ENCODE measurements around the gene LDLRAD2. TPM values are rescaled to one million over a fixed set of nuclear protein-coding genes. Genes with fewer than 3 reads are reported as not detected.

The LDLRAD2 gene
- total and polyA plus RNA-seq, 2 of the 8 experiments (the other 6 are each of a cell fraction or from before 2014, with no cell fraction given) = 0.48 to 0.74 TPM

- no peaks in the 10 kb centered on the region; a peak in 1 of 7 replicates for H3K27me3 ChIP-seq (replicated peaks in 1 of 4; ENCODE audit: control insufficient read depth in 3 of 4, extremely low read depth in 1 of 4, insufficient read depth in 3 of 4, low read length in 3 of 4)
- H3K14ac ChIP-seq (ENCODE audit: insufficient read length) = no peak overlapping the region
- H3K4me2 ChIP-seq (ENCODE audit: insufficient read depth in 1 of 2, low read depth in 2 of 2, low read length in 2 of 2) = no peak overlapping the region
- no peak overlapping the region for H4K8ac ChIP-seq (ENCODE audit: extremely low read depth, insufficient read depth, low read length)
- no peak overlapping the region for H2BK12ac ChIP-seq (ENCODE audit: low read depth, low read length)
- H3K4me3 ChIP-seq (ENCODE audit: extremely low read depth in 1 of 4, insufficient read depth in 2 of 4, low read depth in 3 of 4, low read length in 4 of 4) = no peak overlapping the region
- H3K18ac ChIP-seq (ENCODE audit: extremely low read depth, low read length) = no peak overlapping the region
- DNase-seq (ENCODE audit: low read depth in 1 of 2, low spot score in 2 of 2) (no peak), FAIRE-seq (no peak)
- peaks cover 0 to 6% (median 0%) of the 10 kb centered on the region in 4 experiments; a peak in 4 of 7 replicates for H3K4me1 ChIP-seq (replicated peaks in 1 of 4; ENCODE audit: control insufficient read depth in 3 of 4, insufficient read depth in 4 of 4, low read length in 3 of 4)
- no peak overlapping the region for H3K9ac ChIP-seq (replicated peaks in 1 of 4; ENCODE audit: extremely low read depth in 1 of 4, low read depth in 3 of 4, low read length in 3 of 4)
- H3K56ac ChIP-seq (replicated peaks; ENCODE audit: insufficient read length, low read depth, low read length) = no peak overlapping the region
- H2BK15ac ChIP-seq (ENCODE audit: low read length) = no peak overlapping the region
- H3K36me3 ChIP-seq (ENCODE audit: control insufficient read depth in 2 of 4, insufficient read depth in 4 of 4, low read length in 3 of 4) = peaks cover 0 to 17% (median 5%) of the 10 kb centered on the region in 4 experiments; a peak in 4 of 8 replicates
- no peak overlapping the region for H4K91ac ChIP-seq (replicated peaks; ENCODE audit: insufficient read length, low read length)
- H3K23ac ChIP-seq (ENCODE audit: insufficient read length) = no peak overlapping the region
- no peak overlapping the region for H2AK5ac ChIP-seq (ENCODE audit: low read depth, low read length)
- peaks cover 0 to 2% of the 10 kb centered on the region in 2 experiments for H4K20me1 ChIP-seq (replicated peaks in 1 of 2; ENCODE audit: control insufficient read depth in 1 of 2, insufficient read depth in 2 of 2, low read length in 2 of 2)
- CTCF ChIA-PET (ENCODE audit: partially characterized antibody) = interaction anchor here (0.9 to 1.6 kb wide), 2 partner anchors 129 to 142 kb away, joined by 3 to 6 read pairs; no protein-coding TSS in a partner anchor
- no peak overlapping the region for H2AFZ ChIP-seq (ENCODE audit: low read length)
- no peak overlapping the region for H2BK5ac ChIP-seq (ENCODE audit: low read depth, low read length)
- no peak overlapping the region for H2BK20ac ChIP-seq (ENCODE audit: low read length)
- no peak overlapping the region for H2BK120ac ChIP-seq (replicated peaks; ENCODE audit: low read depth, low read length)
- no peak overlapping the region for H3K27ac ChIP-seq (ENCODE audit: low read depth, low read length)
- H3K79me1 ChIP-seq (ENCODE audit: low read depth, low read length) = no peaks in the 10 kb centered on the region
- H3K4ac ChIP-seq (replicated peaks; ENCODE audit: insufficient read length, low read depth, low read length) = no peak overlapping the region
- no peaks in the 10 kb centered on the region for H3K23me2 ChIP-seq (ENCODE audit: low read depth, low read length)
- POLR2A ChIA-PET (ENCODE audit: partially characterized antibody) = interaction anchor here (1.5 to 1.6 kb wide), 2 partner anchors 39 kb away, joined by 4 to 5 read pairs; partner anchors contain the start of gene USP48
- no peaks in the 10 kb centered on the region for H3K9me3 ChIP-seq (ENCODE audit: insufficient read depth in 2 of 2, low read depth in 1 of 2, low read length in 1 of 2)
- 83% methylated on average over 11 of the region's 11 CpGs; no CpG with 5 or more reads in 1 of the 2 experiments for WGBS, 2 experiments (ENCODE audit: extremely low coverage in 1 of 2, insufficient coverage in 1 of 2, insufficient read length in 1 of 2, insufficient replicate concordance in 2 of 2, low coverage in 1 of 2, low lambda C conversion rate in 2 of 2, missing lambda C conversion rate in 1 of 2)
- H4K5ac ChIP-seq (ENCODE audit: insufficient read length, low read depth, low read length) = no peak overlapping the region
- no peaks in the 10 kb centered on the region for H3K79me2 ChIP-seq (ENCODE audit: control insufficient read depth in 1 of 2, insufficient read depth in 2 of 2, low read length in 2 of 2)
- TF ChIP-seq KDM1A (IDR thresholded peaks at IDR 0.05; ENCODE audit: borderline replicate concordance, low read length) (no peak), USF2 (IDR thresholded peaks at IDR 0.05; ENCODE audit: low read length) (no peak), MAFK (IDR thresholded peaks at IDR 0.05; ENCODE audit: low read depth, low read length) (no peak), POLR2A (IDR thresholded peaks at IDR 0.05; ENCODE audit: control extremely low read depth in 1 of 2, low read depth in 2 of 2, low read length in 2 of 2) (no peak), TAF1 (IDR thresholded peaks at IDR 0.05; ENCODE audit: low read depth, low read length) (no peak), EZH2 (IDR thresholded peaks at IDR 0.05; ENCODE audit: low read depth, low read length, severe bottlenecking) (no peak), TBP (IDR thresholded peaks at IDR 0.05; ENCODE audit: low read depth, low read length) (no peak), CHD2 (IDR thresholded peaks at IDR 0.05; ENCODE audit: low read length) (no peak), CREB1 (IDR thresholded peaks at IDR 0.05) (no peak), POU5F1 (IDR thresholded peaks at IDR 0.05; ENCODE audit: low read depth, low read length) (no peak), CTBP2 (IDR thresholded peaks at IDR 0.05; ENCODE audit: borderline replicate concordance, insufficient read depth, insufficient read length, low read length) (no peak)
Observed at GRCh38 chr1:21821385-21822019, 9.4 kb downstream of the LDLRAD2 start.

All from H1 (cell line).